Measurements from ENCODE around the gene PAOX. TPM values are rescaled to one million over a fixed set of nuclear protein-coding genes. Genes with fewer than 3 reads are reported as not detected.

Gene PAOX
- total and polyA plus RNA-seq, 4 donors: 4.4 to 7.0 (median 6.6) TPM

DNA sequence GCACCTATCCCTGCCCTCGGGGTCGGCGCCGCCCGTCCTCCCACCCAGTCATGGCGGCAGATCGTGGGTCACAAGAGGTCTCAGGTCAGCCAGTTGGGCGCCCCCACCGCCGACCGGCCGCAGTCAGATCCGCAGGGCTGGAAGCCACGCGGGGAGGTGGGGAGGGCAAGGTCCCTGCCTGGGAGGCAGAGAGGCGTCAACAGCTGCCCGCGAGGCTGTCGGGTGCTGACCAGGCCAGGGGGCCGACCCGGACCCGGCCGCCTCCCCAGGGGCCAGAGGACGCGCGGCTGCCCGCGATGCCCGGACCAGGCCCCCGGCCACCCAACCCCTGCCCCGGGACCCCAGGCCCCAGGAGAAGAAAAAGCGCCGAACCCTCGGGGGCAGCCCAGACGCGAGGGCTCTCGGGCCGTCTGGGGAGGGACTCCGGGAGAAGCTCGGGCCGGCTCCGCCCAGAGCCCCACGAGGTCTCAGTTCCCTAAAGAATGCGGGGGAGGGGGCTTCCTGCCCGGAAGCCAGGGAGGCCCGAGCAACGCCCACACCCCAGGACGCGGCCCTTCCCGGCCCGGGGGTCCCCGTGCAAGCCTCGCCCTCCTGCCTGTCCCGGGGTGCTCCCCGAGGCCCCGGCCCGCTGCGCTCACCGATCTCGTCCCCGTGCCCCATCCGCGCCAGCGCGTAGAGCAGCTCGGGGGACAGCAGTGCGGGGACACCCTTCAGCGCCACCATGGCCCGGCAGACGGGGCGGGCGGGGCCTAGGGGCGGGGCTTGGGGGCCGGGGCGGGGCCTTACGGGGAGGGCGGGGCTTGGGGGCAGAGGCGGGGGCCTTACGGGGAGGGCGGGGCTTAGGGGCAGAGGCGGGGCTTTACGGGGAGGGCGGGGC is 21.5 kb upstream of the PAOX start, which contains the start of gene FUOM:
FUOM (minus strand) TSS at position 735 of the 877 bp plus-strand sequence; CDS start at position 723, 12 bp downstream.
- peaks cover 0 to 5% (median 0%) of the 10 kb centered on the region in 4 donors for H3K9me3 ChIP-seq (ENCODE audit: control insufficient read depth in 4 of 4, insufficient read depth in 3 of 4, low read length in 3 of 4)
- ATAC-seq (ENCODE audit: insufficient read depth, low FRiP score) (peak; percentile 86), DNase-seq (peak; percentile 77 to 82 (median 82))
- peaks cover 0 to 14% (median 6%) of the 10 kb centered on the region in 4 donors for H3K36me3 ChIP-seq (ENCODE audit: control insufficient read depth in 4 of 4, insufficient read depth in 4 of 4, low read length in 4 of 4)
- no peaks in the 10 kb centered on the region for H3K27me3 ChIP-seq (ENCODE audit: control insufficient read depth in 3 of 3, insufficient read depth in 3 of 3, low read length in 2 of 3)
- peak within 1 kb of the TSS; percentile 68 for H3K4me3 ChIP-seq
- no peak within 1 kb of the TSS for H3K9ac ChIP-seq (ENCODE audit: insufficient read depth in 1 of 2, low read length in 2 of 2)
- H3K27ac ChIP-seq (ENCODE audit: low read depth in 1 of 2, low read length in 1 of 2): peak within 1 kb of the TSS; percentile 36 to 69
- TF ChIP-seq CTCF (IDR thresholded peaks at IDR 0.05; ENCODE audit: control extremely low read depth, extremely low read depth): no peak
- 1 to 3% methylated on average over 38 to 83 of the region's 83 CpGs for WGBS, 2 donors
- peaks cover 0 to 10% (median 0%) of the 10 kb centered on the region in 5 donors for H3K4me1 ChIP-seq (ENCODE audit: control insufficient read depth in 5 of 5, insufficient read depth in 5 of 5, low read length in 5 of 5)

DNA sequence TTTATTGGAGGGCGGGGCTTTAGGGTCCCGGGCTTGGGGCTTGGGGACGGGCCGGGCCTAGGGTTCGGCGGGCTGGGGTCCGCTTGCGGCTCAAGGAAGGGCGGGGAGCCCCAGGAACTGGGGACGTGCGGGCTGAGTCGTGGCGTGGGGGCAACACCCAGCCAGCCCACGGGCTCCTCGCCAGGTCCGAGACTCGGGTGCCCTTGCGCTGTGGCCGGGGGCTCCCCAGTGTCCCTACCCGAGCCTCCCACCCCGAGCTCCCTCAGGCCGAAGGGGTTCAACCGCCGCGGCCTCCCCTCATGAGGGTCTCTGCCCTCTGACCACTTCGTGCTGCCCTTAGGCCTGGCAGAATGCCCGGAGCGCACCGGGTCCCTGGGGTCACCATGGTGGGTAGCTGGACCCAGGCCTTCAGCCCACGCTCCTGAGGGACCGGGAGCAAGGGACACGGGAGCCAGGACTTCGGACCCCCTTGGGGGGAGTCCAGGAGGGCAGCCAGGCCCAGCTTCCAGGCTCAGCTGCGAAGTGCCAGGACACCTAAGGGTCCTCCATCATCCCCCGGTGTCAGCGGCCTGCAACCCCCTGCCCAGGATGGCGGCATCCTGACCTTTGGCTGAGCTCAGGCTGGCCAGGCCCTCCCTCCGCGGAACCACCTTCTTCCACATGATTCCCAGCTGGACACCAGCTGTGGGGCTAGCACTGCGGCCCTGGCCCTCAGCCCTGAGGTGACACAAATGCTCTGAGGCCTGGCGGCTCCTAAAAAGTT is 20.7 kb upstream of the PAOX start:
- WGBS, 2 donors: 82% methylated on average over 41 of the region's 41 CpGs
- Histone ChIP-seq H3K9ac (ENCODE audit: insufficient read depth in 1 of 2, low read length in 2 of 2) (no peak overlapping the region), H3K4me1 (ENCODE audit: control insufficient read depth in 5 of 5, insufficient read depth in 5 of 5, low read length in 5 of 5) (peaks cover 0 to 10% (median 0%) of the 10 kb centered on the region in 5 donors), H3K27ac (ENCODE audit: low read depth in 1 of 2, low read length in 1 of 2) (no peak overlapping the region), H3K36me3 (ENCODE audit: control insufficient read depth in 4 of 4, insufficient read depth in 4 of 4, low read length in 4 of 4) (peaks cover 0 to 16% (median 10%) of the 10 kb centered on the region in 4 donors), H3K9me3 (ENCODE audit: control insufficient read depth in 4 of 4, insufficient read depth in 3 of 4, low read length in 3 of 4) (peaks cover 0 to 5% (median 0%) of the 10 kb centered on the region in 4 donors), H3K27me3 (ENCODE audit: control insufficient read depth in 3 of 3, insufficient read depth in 3 of 3, low read length in 2 of 3) (no peaks in the 10 kb centered on the region), H3K4me3 (no peak overlapping the region)
- DNase-seq (peak in 1 of 3 donors; percentile 20), ATAC-seq (ENCODE audit: insufficient read depth, low FRiP score) (peak; percentile 5)
- no peak for TF ChIP-seq CTCF (IDR thresholded peaks at IDR 0.05; ENCODE audit: control extremely low read depth, extremely low read depth)

DNA sequence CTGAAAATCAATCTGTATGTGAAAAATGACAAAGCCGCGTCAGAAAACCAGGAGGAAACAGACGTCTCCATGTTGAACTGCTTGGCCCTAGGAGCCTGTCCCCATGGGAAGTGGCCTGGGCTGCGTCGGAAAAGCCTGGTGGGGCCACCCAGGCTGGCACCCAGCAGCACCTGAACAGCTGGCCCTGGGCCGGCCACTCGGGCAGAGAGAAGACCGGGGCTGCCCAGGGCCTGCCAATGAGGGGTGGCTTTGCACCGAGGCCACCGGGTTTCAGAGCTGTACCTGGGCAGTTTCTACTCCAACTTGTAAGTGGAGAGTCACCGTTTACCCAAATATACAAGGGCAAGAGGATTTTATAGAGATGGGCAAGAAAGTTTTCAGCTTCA is 20.1 kb upstream of the PAOX start:
- Histone ChIP-seq H3K36me3 (ENCODE audit: control insufficient read depth in 4 of 4, insufficient read depth in 4 of 4, low read length in 4 of 4) (peaks cover 0 to 16% (median 10%) of the 10 kb centered on the region in 4 donors), H3K27ac (ENCODE audit: low read depth in 1 of 2, low read length in 1 of 2) (no peak overlapping the region), H3K9ac (ENCODE audit: insufficient read depth in 1 of 2, low read length in 2 of 2) (no peak overlapping the region), H3K27me3 (ENCODE audit: control insufficient read depth in 3 of 3, insufficient read depth in 3 of 3, low read length in 2 of 3) (no peaks in the 10 kb centered on the region), H3K4me1 (ENCODE audit: control insufficient read depth in 5 of 5, insufficient read depth in 5 of 5, low read length in 5 of 5) (peaks cover 0 to 10% (median 0%) of the 10 kb centered on the region in 5 donors), H3K4me3 (no peak overlapping the region), H3K9me3 (ENCODE audit: control insufficient read depth in 4 of 4, insufficient read depth in 3 of 4, low read length in 3 of 4) (peaks cover 0 to 5% (median 0%) of the 10 kb centered on the region in 4 donors)
- DNase-seq (no peak), ATAC-seq (ENCODE audit: insufficient read depth, low FRiP score) (no peak)
- TF ChIP-seq CTCF (IDR thresholded peaks at IDR 0.05; ENCODE audit: control extremely low read depth, extremely low read depth): no peak
- 86% methylated on average over 11 of the region's 11 CpGs for WGBS, 2 donors

All from lung (tissue), 12 donors.